Measurements from ENCODE around the gene MAP4K5. TPM values are rescaled to one million over a fixed set of nuclear protein-coding genes. Genes with fewer than 3 reads are reported as not detected.
"Not testable (repeated sequence)": the region's sequence is repeated elsewhere in the genome, so short reads cannot be mapped to it uniquely, and the experiment has no call there.

MAP4K5 gene
- total RNA-seq, 1 donor, result 109 TPM

GRCh38 chr14:50544911-50545310, 12.5 kb upstream of the MAP4K5 start:
- TF ChIP-seq, protein P1, sequence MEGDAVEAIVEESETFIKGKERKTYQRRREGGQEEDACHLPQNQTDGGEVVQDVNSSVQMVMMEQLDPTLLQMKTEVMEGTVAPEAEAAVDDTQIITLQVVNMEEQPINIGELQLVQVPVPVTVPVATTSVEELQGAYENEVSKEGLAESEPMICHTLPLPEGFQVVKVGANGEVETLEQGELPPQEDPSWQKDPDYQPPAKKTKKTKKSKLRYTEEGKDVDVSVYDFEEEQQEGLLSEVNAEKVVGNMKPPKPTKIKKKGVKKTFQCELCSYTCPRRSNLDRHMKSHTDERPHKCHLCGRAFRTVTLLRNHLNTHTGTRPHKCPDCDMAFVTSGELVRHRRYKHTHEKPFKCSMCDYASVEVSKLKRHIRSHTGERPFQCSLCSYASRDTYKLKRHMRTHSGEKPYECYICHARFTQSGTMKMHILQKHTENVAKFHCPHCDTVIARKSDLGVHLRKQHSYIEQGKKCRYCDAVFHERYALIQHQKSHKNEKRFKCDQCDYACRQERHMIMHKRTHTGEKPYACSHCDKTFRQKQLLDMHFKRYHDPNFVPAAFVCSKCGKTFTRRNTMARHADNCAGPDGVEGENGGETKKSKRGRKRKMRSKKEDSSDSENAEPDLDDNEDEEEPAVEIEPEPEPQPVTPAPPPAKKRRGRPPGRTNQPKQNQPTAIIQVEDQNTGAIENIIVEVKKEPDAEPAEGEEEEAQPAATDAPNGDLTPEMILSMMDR (IDR thresholded peaks at IDR 0.05; ENCODE audit: insufficient read depth, low read depth, low read length), result no peak
- DNase-seq (ENCODE audit: low read depth), result no peak

DNA sequence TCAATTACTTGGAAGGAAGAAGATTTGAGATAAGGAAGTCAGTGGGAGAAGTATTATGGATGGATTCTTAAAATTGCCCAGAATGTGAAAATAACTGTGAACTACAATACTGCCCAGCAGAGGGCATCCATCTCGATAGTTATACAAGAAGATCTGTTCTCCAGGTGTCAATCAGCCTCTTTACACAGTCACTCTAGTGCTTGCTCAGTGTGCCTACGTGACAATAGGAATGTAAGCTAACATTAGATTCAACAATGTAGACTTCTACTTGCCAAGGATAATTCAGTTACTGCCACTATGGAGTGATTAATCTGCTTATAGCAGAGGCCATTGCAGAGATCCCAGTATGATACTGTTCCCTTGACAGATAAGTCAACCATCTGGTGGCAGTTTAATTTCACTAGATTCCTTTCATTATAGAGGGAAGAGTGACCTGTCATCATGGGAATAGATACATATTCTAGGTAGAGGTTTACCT, 10.6 kb upstream of the MAP4K5 start:
- TF ChIP-seq, protein P1 (IDR thresholded peaks at IDR 0.05; ENCODE audit: insufficient read depth, low read depth, low read length), result peak; percentile 55
- DNase-seq (ENCODE audit: low read depth), result peak; percentile 61
- no peak overlapping the region for H3K4me3 ChIP-seq (ENCODE audit: low read depth, low read length)

More at GRCh38 chr14:50544911-50545310, 12.5 kb upstream of the MAP4K5 start:
- no peak overlapping the region for H3K4me3 ChIP-seq (ENCODE audit: low read depth, low read length)

DNA sequence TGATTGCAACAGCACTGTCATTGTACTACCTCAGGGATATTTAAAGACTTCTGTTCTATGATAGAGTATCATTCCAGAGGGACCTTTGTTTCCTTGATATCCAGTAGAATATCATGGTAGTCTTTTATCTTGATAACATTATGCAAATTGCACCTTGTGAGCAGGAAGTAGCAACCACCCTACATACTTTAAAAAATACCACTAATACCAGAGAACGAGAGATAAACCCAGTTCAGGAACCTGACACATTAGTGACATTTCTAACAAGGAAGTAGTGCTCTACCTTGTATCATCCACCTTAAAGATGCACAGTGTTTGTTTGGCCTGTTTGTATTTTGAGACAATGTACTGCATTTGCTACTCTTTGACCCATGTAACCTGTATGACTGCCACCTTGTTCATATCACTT, 8.8 kb upstream of the MAP4K5 start:
- TF ChIP-seq, protein P1 (IDR thresholded peaks at IDR 0.05; ENCODE audit: insufficient read depth, low read depth, low read length), result no peak

DNA sequence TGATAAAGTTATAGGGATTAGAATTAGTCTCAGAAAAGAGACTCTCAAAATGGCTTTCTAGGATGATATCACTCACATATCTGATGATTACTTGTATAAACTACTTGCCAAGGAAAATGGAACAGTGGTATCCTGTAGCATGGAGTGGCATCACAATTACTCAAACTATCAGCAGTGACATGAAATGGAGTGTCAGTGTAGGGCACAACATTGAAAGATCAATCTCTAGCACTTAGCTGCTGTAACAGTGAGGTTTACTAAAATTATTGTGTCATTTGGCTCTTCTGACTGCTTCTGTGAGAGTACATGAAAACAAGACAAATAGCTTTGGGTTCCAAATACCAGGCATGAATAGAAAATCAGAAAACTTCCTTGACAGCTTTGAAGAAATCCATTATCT, 6.7 kb upstream of the MAP4K5 start:
- TF ChIP-seq, protein P1 (IDR thresholded peaks at IDR 0.05; ENCODE audit: insufficient read depth, low read depth, low read length), result no peak
- H3K4me3 ChIP-seq (ENCODE audit: low read depth, low read length), result no peak overlapping the region
- DNase-seq (ENCODE audit: low read depth), result no peak

More for the DNA sequence above, 8.8 kb upstream of the MAP4K5 start:
- DNase-seq (ENCODE audit: low read depth), result no peak
- H3K4me3 ChIP-seq (ENCODE audit: low read depth, low read length), result no peak overlapping the region

DNA sequence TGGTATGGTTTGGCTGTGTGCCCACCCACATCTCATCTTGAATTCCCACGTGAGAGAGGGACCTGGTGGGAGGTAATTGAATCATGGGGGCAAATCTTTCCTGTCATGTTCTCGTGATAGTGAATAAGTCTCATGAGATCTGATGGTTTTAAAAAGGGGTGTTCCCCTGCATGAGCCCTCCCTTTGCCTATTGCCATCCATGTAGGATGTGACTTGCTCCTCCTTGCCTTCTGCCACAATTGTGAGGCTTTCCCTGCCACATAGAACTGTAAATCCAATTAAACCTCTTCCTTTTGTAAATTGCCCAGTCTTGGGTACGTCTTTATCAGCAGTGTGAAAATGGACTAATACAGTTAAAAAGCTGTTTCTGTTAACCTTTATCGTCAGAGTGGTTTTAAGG, 5.7 kb upstream of the MAP4K5 start:
- not testable (repeated sequence) for DNase-seq (ENCODE audit: low read depth); H3K4me3 ChIP-seq (ENCODE audit: low read depth, low read length)

- TF ChIP-seq, protein P1 (IDR thresholded peaks at IDR 0.05; ENCODE audit: insufficient read depth, low read depth, low read length), result no peak
- no peak overlapping the region for H3K4me3 ChIP-seq (ENCODE audit: low read depth, low read length)
- no peak for DNase-seq (ENCODE audit: low read depth)
Observed at GRCh38 chr14:50534997-50535396, 2.6 kb upstream of the MAP4K5 start.

- DNase-seq (ENCODE audit: low read depth), result no peak
- H3K4me3 ChIP-seq (ENCODE audit: low read depth, low read length), result no peak overlapping the region
- TF ChIP-seq, protein P1 (IDR thresholded peaks at IDR 0.05; ENCODE audit: insufficient read depth, low read depth, low read length), result no peak
Observed at GRCh38 chr14:50534416-50534815, 2.0 kb upstream of the MAP4K5 start.
